Femur (tissue), 1 donor: ENCODE results near the gene C1QTNF5.

Experiments
- DNase-seq: peaks from one replicate; pipeline ENCODE4 v3.0.0-alpha.2; 2017

C1QTNF5 gene

GRCh38 chr11:119336744-119337469 lies 3.8 kb downstream of the C1QTNF5 start:
- DNase-seq = no peak

- DNase-seq = no peak
These were observed 4.8 kb downstream of the C1QTNF5 start for GRCh38 chr11:119335655-119336543.

GRCh38 chr11:119335091-119335654 lies 5.5 kb downstream of the C1QTNF5 start:
- DNase-seq = peak; percentile 30

- peak; percentile 98 for DNase-seq
These were observed 6.3 kb downstream of the C1QTNF5 start, which contains the start of gene RNF26 for GRCh38 chr11:119334174-119334930. Gene RNF26 (plus strand): TSS chr11:119334527. CDS start chr11:119335123, 596 bp downstream.

- no peak for DNase-seq
These were observed 8.4 kb downstream of the C1QTNF5 start for GRCh38 chr11:119332111-119332765.

GRCh38 chr11:119330237-119330636 lies 10.4 kb downstream of the C1QTNF5 start:
- DNase-seq = no peak

- DNase-seq = no peak
These were observed 11.4 kb downstream of the C1QTNF5 start for GRCh38 chr11:119329320-119329719.

- DNase-seq = no peak
These were observed 16.5 kb downstream of the C1QTNF5 start for GRCh38 chr11:119324189-119324588.

- peak; percentile 83 for DNase-seq
These were observed 17.1 kb downstream of the C1QTNF5 start for GRCh38 chr11:119323532-119324033.

GRCh38 chr11:119322921-119323531 lies 17.7 kb downstream of the C1QTNF5 start:
- DNase-seq = no peak

- DNase-seq = no peak
These were observed 18.3 kb downstream of the C1QTNF5 start for GRCh38 chr11:119322360-119322739.

- DNase-seq = peak; percentile 74
These were observed 19.7 kb downstream of the C1QTNF5 start for GRCh38 chr11:119320776-119321524.

- peak; percentile 70 for DNase-seq
These were observed 20.4 kb downstream of the C1QTNF5 start for GRCh38 chr11:119320240-119320775.

- DNase-seq = peak; percentile 43
These were observed 20.9 kb downstream of the C1QTNF5 start for GRCh38 chr11:119319700-119320239.

- DNase-seq = no peak
These were observed 21.5 kb downstream of the C1QTNF5 start for GRCh38 chr11:119319136-119319699.

GRCh38 chr11:119318240-119319135 lies 22.2 kb downstream of the C1QTNF5 start:
- DNase-seq = peak; percentile 77

- DNase-seq = no peak
These were observed 23.0 kb downstream of the C1QTNF5 start for GRCh38 chr11:119317592-119318239.
